ENCODE results near the gene CMYA5.

DNA sequence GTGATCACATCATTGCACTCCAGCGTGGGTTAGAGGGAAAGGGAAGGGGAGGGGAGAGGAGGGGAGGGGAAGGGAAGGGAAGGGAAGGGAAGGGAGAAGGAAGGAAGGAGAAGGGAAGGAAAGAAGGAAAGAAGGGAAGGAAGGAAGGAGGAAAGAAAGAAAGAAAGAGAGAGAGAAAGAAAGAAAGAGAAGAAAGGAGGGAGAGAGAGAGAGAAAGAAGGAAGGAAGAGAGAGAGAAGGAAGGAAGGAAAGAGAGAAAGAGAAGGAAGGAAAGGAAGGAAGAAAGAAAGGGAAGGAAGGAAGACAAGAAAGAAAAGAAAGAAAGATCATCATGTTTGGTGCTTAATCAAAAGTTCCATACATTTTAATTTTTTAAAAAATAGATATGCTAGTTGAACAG is 136.2 kb downstream of the CMYA5 start:
- TF ChIP-seq, protein P1, sequence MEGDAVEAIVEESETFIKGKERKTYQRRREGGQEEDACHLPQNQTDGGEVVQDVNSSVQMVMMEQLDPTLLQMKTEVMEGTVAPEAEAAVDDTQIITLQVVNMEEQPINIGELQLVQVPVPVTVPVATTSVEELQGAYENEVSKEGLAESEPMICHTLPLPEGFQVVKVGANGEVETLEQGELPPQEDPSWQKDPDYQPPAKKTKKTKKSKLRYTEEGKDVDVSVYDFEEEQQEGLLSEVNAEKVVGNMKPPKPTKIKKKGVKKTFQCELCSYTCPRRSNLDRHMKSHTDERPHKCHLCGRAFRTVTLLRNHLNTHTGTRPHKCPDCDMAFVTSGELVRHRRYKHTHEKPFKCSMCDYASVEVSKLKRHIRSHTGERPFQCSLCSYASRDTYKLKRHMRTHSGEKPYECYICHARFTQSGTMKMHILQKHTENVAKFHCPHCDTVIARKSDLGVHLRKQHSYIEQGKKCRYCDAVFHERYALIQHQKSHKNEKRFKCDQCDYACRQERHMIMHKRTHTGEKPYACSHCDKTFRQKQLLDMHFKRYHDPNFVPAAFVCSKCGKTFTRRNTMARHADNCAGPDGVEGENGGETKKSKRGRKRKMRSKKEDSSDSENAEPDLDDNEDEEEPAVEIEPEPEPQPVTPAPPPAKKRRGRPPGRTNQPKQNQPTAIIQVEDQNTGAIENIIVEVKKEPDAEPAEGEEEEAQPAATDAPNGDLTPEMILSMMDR (IDR thresholded peaks at IDR 0.05): no peak
- no peak for TF ChIP-seq POLR2AphosphoS5 (IDR thresholded peaks at IDR 0.05)
